Cardiac fibroblast (primary cell): ENCODE data around the gene SCO2.

Source experiments
- DNase-seq, 2 donors: peaks; one replicate each; pipeline versions ENCODE4 v3.0.0 to v3.0.0-alpha.2; 2010; ENCODE audit warnings: low read depth in 2 of 2
- H3K4me3 ChIP-seq, 2 donors: replicated peaks in 1 of 2; 1 replicate in 1 of 2; 2 replicates in 1 of 2; pipeline ENCODE4 v1.5.1; 2011; ENCODE audit warnings: low read depth in 2 of 2, low read length in 2 of 2, mild to moderate bottlenecking in 2 of 2, moderate library complexity in 1 of 2
- CTCF ChIP-seq: IDR thresholded peaks from one replicate; pipeline ENCODE4 v1.5.1; 2011; ENCODE audit warnings: low read depth, mild to moderate bottlenecking, low read length, inconsistent platforms

The SCO2 gene

GRCh38 chr22:50530877-50531545 is 5.6 kb upstream of the SCO2 start:
- H3K4me3 ChIP-seq, result peak overlapping the region; percentile 55 to 59
- TF ChIP-seq CTCF, result no peak
- DNase-seq, result peak; percentile 85 to 93

GRCh38 chr22:50530580-50530876 is 5.1 kb upstream of the SCO2 start:
- H3K4me3 ChIP-seq, result peak overlapping the region; percentile 55 to 59
- TF ChIP-seq CTCF, result no peak
- DNase-seq, result no peak

- peak; percentile 83 to 90 for DNase-seq
- H3K4me3 ChIP-seq, result peak within 1 kb of the TSS; percentile 57 to 59
- no peak for TF ChIP-seq CTCF
Observed at GRCh38 chr22:50529897-50530579, 4.6 kb upstream of the SCO2 start, which contains the start of gene TYMP. Gene TYMP (minus strand): TSS chr22:50530012. CDS start chr22:50529709, 303 bp downstream.

GRCh38 chr22:50529416-50529896 is 4.1 kb upstream of the SCO2 start:
- peak overlapping the region; percentile 57 to 59 for H3K4me3 ChIP-seq
- no peak for DNase-seq
- no peak for TF ChIP-seq CTCF

- H3K4me3 ChIP-seq, result peak overlapping the region; percentile 57 to 59
- no peak for DNase-seq
- no peak for TF ChIP-seq CTCF
Observed at GRCh38 chr22:50528682-50529415, 3.5 kb upstream of the SCO2 start.

- no peak overlapping the region for H3K4me3 ChIP-seq
- TF ChIP-seq CTCF, result no peak
- no peak for DNase-seq
Observed at GRCh38 chr22:50527921-50528681, 2.7 kb upstream of the SCO2 start.
